NB4 (cell line): ENCODE data around the gene STMND1.

Experiments
- DNase-seq: peaks from one replicate; pipeline ENCODE4 v3.0.0; 2010; ENCODE audit warnings: low read depth
- H3K4me3 ChIP-seq: one replicate; pipeline ENCODE4 v1.5.1; 2011; ENCODE audit warnings: mild to moderate bottlenecking, low read depth, low read length, moderate library complexity
- CTCF ChIP-seq: IDR thresholded peaks from one replicate; pipeline ENCODE4 v1.5.1; 2012; ENCODE audit warnings: low read depth, low read length
- MAX ChIP-seq: IDR thresholded peaks from 2 replicates; pipeline ENCODE4 v1.6.1; 2011; ENCODE audit warnings: low read depth, low read length
- MYC ChIP-seq: IDR thresholded peaks from 2 replicates; pipeline ENCODE4 v1.6.1; 2011; ENCODE audit warnings: low read depth, low read length
- POLR2A ChIP-seq: IDR thresholded peaks from 2 replicates; pipeline ENCODE4 v1.6.1; 2011; ENCODE audit warnings: mild to moderate bottlenecking; ENCODE audit not compliant: insufficient read length; ENCODE audit errors: extremely low read depth

The STMND1 gene

GRCh38 chr6:17100806-17101205, 1.0 kb upstream of the STMND1 start:
- TF ChIP-seq MYC (no peak), CTCF (no peak), MAX (no peak), POLR2A (no peak)
- no peak for DNase-seq
- no peak overlapping the region for H3K4me3 ChIP-seq

GRCh38 chr6:17102258-17102870, 514 bp downstream of the STMND1 start:
- no peak overlapping the region for H3K4me3 ChIP-seq
- no peak for DNase-seq

GRCh38 chr6:17103715-17104114, 1.9 kb downstream of the STMND1 start:
- TF ChIP-seq POLR2A (no peak), CTCF (no peak), MAX (no peak), MYC (no peak)
- peak; percentile 8 for DNase-seq

More at GRCh38 chr6:17102258-17102870, 514 bp downstream of the STMND1 start:
- TF ChIP-seq MYC, result no peak
- no peak for TF ChIP-seq CTCF
- no peak for TF ChIP-seq POLR2A
- no peak for TF ChIP-seq MAX

GRCh38 chr6:17107863-17108262, 6.0 kb downstream of the STMND1 start:
- no peak for DNase-seq
- TF ChIP-seq MAX (no peak), POLR2A (no peak), MYC (no peak), CTCF (no peak)
- no peak overlapping the region for H3K4me3 ChIP-seq

More at GRCh38 chr6:17103715-17104114, 1.9 kb downstream of the STMND1 start:
- no peak overlapping the region for H3K4me3 ChIP-seq

- H3K4me3 ChIP-seq, result no peak overlapping the region
- DNase-seq, result no peak
- TF ChIP-seq CTCF, result no peak
- TF ChIP-seq MYC, result no peak
- TF ChIP-seq MAX, result no peak
- TF ChIP-seq POLR2A, result no peak
These were observed 13.6 kb downstream of the STMND1 start for GRCh38 chr6:17115251-17116116.
